DMS 273 (cell line): ENCODE results near the gene CXCL14.

ENCODE experiments used
- DNase-seq: peaks from one replicate; lab custom pipeline; 2025; ENCODE audit not compliant: unreplicated experiment; lab: John Stamatoyannopoulos, UW

Gene CXCL14

DNA sequence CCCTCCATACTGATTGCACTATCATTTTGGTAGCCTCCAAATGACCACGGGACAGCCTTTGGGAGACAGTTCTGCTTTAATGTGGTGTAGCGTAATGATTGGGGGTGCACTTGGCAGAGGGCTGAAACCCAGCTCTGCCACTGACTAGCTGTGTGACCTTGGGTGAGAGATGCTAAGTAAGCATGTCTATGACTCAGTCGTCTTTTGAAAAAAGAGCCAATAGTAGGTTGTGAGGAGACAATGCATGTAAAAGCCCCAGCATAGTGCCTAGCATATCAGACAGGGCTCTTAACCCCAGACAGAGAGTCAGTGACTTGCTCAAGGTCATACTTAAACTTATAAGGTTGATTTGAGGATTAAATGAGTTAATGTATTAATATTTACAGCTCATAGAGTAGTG lies 18.0 kb upstream of the CXCL14 start:
- DNase-seq, result no peak

DNA sequence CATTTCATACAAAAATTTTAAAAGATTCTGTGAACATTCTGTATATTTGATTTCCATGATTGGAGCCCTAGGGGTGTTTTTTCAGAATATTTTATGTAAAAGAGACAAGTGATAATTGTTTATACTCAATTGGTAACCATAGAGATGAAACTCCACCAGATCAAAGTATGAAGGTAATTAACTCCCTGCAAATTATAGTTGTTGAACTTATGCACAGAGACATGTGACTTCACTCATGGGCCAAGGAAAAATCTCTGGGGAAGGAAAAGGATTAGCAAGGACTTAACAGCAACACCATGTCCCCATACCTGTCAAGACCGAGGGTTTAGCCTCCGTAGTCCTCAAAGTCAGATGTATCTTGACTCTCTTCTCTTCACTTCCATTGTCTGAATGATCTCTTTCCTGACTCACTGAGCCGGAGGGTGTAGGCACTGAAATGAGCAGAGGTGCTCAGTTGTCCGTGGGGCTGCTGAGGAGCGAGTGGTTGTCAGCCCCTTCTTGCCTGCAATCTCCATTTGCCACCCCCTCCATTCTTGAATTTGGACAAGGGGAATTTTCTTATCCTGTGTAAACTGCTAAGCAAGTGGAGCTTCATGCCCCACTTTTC lies 17.5 kb upstream of the CXCL14 start:
- no peak for DNase-seq

DNA sequence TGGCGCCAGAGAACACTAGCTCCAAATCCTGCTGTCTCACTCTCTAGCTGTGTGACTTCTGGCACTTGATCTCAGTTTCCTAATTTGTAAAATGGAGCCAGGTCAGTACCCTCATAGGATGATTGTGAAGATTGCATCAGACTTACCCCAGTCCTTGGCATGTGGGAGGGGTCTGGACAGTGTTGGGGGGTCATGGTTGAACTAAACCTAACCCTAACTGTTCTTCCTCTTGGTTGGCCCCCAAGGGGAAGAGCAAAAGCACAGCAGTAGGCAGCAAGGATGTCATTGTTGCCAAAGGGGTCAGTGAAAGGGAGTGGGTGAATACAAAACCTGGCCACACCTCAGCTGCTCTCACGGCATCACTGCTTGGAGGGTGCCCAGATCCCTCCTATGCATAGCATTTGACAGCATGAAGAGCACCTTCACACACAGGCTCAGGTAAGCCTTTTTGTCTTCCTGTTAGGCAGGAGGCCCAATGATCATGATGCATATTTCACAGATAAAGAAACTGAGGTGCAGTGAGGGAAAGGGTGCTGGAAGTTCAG lies 15.7 kb upstream of the CXCL14 start:
- no peak for DNase-seq

DNA sequence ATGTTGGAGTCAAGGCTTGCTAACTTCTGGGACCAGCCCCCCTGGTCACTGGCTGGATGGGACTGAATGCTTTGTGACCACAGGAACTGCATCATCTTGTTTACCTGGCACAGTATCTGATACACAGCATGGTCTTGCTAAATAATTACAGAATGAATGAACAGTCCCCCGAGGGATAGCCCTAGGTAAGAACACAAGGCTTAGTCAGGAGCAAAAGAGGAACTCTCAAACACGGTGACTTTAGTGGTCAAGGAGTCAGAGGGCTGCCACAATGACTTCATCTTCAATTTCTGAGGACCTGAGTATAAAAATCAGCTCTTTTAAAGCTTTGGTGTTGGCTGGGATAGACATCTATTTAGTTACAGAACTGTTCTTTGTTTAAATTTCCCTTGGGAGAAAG lies 15.1 kb upstream of the CXCL14 start:
- no peak for DNase-seq

DNA sequence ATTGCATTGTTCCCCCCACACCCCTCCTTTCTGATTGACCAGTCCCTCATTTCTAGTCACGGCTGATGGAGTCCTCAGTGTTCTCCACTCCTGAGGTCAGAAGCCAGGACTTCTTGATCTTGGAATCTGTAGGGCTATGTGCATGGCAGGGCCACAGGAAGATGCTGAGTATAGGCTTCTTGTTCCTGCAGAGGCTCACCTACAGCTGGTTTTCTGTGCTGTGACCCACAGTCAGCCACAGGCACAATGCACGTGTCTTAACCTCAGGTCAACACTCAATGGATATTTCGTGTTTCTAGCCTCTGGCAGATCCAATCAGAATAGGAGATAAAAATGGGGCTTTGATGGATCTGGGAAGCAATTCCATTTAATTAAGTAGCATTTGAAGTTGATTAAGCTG lies 14.3 kb upstream of the CXCL14 start:
- DNase-seq, result no peak

DNA sequence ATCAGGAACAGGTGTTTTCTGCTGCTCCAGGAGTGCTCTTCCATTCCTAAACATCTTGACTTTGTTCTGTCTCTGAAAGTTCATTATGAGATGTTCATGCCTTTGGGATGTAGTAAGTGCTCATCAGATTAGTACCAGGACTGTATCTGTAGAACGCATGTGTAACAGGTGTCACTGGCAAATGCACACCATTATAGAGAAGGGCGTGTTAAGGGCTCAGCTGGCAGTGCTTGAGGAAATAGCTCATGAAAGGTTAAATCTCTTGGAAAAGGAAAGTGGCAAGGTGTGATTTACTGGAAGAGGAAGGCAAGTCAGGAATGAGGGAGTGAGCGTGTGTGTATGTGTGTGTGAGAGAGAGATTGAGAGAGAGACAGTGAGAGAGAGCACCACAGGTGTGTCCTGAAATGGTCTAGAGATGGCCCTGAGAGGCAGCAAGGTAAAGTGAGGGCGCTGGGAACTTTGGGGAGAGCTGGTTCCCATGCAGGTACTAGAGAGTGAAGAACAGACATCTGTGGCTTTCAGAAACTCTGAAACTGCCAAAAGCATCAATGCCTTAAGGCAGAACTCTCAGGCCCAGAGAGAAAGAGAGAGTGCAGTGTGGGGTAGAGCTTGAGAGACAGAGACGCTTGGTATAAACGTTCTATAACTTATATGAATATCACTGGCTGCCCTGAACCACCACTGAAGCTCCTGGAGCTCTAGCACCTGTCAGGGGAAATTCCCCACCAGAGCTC lies 13.7 kb upstream of the CXCL14 start:
- DNase-seq, result no peak

DNA sequence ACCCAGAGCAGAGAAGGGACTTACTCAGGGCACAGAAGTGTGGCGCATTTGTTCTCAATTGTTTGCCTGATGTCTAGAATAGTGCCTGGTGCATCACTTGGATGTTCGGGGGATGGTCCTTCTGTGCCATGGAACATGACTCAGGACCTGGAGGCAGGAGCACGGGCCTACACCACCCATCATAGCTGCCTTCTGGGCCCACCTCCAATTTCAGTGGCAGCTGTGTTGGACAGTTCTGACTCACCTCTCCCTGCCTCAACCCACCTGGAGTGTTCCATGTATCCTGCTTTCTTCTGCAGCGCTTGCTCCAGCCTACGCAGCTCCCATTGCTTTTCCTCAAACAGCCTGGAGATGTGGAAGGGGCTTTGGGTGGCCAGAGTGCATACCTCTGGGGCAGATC lies 12.5 kb upstream of the CXCL14 start:
- DNase-seq, result no peak

DNA sequence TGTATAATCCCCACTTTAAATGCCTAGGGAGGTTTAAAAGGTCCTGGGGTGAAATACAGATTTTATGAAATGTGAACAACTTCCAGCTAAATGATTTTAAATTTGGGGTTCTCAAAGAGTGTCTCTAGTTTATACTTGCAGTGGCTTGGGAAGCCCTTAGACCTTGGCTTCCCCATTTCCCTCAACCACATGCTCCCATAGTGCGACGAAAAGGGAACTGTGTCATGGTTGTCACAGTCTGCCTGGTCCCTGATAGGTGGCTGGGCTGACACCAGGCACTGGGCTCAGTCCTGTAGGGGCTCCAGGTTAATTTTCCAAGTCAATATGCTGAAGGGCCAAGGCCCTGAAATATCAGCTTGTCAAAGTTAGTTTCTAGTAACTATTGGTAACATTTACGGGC lies 10.4 kb upstream of the CXCL14 start:
- DNase-seq, result no peak

DNA sequence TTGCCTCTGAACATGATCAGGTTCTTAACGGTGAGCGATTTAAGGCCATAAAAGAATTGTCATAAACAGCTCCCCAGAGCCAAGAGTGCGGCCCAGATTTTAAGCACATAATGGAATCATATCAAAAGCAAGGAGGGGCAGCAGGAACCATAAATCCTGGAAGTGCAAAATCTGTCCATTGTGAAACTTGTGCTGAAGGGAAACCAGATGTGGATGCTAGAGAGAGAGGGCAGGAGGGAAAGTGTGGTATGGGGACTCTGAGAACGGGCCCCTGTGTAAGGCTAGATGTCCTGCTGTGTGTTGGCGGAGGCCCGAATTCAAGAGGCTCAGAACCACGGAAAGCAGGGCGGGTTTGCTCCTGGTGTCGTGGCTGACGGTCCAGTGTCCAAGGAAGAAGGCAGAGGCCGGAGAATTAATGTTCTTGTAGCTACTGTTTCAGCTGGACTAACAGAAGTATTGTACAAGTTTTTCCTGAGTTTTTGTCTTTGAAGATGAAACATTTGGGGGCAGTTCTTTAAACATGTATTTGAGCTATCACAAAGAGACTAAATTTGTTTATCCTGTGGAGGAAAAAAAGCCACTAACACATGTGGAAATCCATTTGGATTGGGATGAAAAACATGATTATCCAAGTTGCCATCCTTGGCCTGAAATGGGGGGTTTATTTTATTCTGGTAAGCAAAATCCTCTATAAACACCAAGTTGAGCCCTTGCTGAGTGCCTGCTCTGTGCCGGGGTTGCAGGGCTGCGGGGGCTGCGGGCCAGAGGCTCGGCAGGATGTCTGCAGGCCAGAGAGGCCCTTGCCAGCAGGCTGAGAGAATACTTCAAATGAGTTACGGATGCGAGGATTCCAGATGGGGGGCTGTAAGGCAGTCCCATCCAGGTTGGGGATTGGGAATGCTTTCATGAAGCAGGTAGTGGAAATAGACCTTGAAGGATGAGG lies 9.2 kb upstream of the CXCL14 start:
- no peak for DNase-seq

DNA sequence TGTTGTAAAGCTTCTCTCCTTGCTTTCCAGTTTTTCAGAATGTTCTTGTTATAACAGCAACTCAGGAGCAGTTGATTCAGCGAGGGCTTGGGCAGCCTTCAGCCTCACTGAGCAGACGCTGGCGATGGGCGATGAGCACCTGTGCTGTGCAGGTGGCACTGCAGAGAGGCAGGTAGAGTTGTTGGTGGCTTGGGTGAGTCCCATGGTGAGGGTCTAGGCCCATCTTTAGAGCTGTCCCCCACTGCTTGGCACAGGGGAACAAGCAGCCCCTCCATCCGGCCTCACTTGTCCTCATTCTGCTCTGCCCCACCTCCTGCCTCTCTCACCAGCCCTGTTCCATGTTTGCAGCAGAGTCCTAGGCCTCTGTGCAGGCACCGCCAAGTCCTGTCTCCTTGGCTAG lies 6.1 kb upstream of the CXCL14 start:
- no peak for DNase-seq

DNA sequence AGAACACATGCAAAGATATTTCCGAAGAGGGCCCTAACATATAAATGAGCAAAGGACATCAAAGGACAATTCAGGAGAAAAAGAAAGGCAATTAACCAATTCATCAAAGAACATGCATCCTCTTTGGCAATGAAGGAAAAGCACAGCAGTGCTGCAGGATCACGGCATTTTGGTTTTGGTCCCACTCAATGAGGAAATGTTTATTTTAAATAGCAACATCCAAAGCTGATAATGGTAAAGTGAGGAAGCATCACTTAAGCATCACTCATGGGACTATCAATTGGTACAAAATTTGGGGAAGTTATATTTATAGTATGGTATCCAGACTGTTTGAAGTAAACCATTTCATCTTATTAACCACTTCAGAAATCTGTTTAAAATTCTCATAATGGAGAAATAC lies 5.5 kb upstream of the CXCL14 start:
- DNase-seq, result no peak

DNA sequence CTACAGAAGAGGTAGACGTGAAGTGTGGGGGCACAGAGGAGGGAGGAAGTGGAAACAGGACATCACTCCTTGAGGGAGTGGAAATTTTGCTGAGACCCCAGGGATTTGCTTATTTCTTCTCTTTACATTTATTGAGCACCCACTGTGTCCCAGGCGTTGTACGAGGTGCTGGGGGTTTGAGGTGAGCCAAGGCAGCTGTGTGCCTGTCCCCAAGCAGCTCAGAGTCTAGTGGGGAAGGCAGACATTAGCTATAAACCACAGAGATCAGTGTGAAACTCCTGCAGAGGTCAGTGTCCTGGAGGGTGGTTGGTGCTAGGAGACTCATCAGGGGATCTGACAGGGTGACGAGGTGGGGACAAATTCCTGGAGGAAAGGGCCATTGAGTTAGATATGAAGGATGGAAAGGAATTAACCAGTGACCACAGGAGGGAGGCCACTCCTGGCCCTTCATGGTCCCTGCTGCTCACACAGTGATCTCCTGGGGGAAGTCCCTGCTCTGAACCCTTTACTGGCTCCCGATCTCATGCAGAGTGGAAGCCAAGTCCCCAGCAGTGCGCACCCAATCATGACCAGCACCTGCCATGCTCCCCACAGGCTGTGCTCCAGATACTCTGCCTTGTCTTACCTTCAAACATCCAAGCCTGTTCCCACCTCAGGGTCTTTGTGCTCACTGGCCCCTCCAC lies 3.4 kb upstream of the CXCL14 start:
- no peak for DNase-seq

DNA sequence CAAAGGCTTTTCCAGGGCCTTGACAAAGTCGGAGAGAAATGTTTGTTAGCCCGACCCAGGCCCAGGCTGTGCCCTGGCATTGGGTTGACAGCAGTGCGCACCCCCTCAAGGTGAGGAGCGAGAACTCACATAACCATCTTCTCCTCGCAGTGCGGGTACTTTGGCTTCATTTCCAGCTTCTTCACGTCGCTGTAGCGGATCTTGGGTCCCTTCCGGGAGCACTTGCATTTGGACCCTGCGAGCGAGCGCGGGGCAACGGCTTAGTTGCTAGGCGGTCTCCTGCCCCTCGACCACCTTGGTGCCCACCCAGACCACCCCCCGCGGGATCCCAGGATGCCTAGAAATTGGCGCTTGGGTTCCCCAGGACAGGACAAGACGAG lies 496 bp downstream of the CXCL14 start:
- no peak for DNase-seq

DNA sequence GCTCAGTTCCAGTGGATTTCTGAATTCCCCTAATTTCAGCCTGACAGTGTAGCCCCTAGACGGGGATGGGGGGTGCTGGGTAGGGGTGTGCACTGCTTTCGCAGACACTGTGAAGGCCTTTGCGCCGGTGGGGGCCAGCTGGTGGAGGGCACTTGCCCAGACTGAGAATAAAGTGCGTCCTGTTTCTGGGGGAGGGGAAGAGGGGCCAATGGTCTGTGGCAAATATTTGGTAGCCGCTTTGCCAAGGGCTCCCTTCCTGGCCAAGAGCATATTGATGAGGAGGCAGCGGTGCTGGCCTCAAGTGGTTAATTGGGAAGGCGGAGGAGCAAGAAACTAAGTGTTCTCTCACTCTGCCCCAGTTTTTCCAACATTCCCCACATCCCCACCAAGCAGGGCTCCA lies 1.4 kb downstream of the CXCL14 start:
- DNase-seq, result no peak

DNA sequence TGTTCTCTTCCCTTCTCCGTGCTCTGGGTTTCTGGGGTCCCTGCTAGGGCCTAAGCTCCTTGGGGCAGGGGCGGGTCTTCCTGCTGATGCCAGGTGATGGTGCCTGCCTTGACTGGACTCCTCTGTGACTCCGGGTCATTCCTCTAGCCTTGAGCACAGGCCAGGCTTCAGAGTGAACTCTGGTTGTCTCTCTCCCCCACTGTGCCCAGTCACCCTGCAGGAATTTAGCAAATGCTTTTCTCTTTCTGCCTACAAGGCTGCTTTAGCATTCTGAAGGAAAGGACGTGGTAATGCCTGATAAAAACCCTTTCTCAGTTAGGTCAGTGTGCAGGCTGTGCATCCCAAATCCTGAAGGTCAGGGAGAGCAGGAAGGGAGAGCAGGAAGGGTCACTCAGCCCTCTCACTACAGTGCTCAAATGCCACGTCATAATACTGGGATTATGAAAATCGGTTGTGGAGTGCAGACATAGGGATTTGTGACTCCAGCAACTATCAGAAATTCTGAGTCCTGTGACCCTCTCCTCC lies 2.7 kb downstream of the CXCL14 start:
- no peak for DNase-seq

DNA sequence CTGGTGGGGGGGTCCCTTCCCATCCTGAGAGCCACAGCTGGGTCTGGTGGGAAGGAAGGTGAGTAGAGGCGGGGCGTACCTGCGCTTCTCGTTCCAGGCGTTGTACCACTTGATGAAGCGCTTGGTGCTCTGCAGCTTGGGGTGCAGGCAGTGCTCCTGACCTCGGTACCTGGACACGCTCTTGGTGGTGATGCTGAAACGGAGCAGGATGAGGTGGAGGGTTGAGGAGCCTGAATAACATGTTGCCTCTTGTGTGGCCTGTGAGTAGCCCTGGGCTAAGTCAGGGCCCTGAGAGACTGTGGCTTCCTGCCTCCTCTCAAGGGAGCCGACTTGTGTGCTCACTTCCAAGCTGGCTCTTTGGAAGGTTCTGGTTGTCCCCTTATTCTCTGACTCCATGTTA lies 4.3 kb downstream of the CXCL14 start:
- no peak for DNase-seq

DNA sequence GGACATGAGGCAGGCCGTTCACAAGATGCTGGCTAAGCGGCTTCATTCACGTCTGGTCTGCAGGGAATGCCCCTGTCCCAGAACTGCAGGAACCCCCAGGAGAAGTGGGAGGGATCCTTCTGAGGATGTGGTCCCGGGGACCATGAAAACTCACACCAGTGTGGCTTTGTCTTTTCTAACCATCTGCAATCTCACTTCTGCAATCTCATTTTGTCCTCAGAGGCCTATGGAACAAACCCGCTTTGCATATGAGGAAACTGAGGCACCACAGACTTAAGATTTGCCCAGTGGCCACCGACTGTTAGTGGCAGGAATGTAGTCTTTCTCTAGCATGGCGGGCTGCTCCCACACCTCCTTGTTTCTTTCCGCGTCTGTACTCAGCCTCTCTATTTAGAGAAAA lies 6.9 kb downstream of the CXCL14 start:
- no peak for DNase-seq

DNA sequence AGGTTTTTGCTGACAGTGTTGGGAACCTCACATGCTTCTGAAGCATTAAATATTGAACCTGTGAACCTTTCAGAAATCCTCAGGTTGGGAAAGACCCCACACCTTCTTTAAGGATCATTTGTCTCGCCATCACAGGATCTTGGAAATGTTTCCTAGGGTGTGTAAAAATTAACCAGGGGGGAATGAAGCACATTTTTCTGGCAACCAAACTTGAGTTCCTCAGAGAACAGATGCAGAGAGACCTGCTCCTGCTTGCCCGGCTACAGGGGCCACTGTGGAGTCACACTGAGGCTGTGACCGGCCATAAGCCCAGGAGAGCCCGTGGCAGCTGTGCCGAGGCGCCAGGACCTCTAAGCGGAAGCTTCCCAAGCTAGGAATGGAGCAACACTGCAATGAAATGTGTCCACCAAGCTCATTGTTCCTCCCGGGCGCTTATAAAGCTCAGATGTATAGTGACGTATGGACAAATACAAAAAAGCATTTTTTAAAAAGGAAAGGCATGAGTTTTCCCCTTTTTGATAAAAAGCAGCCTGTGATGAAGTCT lies 7.7 kb downstream of the CXCL14 start:
- peak; percentile 72 for DNase-seq

DNA sequence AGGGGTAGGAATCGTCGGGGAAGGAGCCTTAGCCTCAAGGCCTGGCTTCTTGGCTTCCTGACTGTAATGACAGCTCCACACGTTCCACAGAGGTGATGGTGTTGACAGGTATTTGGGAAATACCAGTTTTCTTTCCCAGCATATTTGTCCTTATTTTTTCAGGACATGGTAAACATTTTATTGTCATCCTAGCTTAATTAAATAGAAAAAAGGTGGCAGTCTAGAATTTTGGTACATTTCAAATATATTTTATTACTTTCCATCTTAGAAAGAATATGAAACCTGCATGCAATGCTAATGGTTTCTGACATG lies 8.4 kb downstream of the CXCL14 start:
- DNase-seq, result no peak

DNA sequence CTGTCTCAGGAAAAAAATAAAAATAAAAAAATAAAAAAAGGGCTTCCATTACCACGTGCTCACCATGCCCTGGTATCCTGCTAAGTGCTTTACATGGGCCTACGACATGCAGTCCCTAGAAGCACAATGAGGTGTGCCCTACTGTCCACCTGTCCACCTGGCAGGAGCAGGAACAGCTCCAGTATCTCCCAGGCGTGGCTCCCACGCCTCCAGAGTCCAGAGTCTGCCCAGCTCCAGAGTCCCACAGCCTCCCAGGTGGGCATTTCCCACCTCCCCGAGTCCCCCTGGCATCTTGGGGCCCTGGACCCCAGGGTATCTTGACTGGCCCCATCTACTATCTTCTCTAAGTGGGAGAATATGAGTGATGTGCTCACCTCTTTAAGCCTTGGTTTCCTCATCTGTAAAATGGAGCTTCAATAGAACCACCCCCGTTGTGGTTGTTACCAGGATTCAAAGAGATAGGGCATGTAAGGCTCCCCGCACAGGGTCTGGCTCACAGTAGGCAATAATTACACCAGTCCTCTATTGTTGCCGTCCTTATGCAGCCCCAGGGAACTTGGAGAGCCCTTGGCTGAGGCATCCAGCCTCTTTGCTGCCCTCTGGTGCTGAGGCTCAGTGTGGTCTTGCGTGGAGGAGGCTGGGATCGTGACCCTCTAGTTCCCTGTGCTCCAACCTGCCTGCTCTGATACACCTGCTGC lies 8.9 kb downstream of the CXCL14 start:
- DNase-seq, result peak; percentile 89
